HL-60/S4 treated with phorbol 12-myristate 13-acetate at 8.2 ng/mL for 4 days and 3 days (cell line): ENCODE data around the gene VPS54.

Experiments
- in situ Hi-C: fragments of 300-500 bp; cut with MboI; formaldehyde crosslinking; loops from 2 replicates; pipeline ENCODE4 v1.15.0; 2022; ENCODE audit warnings: low sequenced_read_pairs

VPS54 gene

DNA sequence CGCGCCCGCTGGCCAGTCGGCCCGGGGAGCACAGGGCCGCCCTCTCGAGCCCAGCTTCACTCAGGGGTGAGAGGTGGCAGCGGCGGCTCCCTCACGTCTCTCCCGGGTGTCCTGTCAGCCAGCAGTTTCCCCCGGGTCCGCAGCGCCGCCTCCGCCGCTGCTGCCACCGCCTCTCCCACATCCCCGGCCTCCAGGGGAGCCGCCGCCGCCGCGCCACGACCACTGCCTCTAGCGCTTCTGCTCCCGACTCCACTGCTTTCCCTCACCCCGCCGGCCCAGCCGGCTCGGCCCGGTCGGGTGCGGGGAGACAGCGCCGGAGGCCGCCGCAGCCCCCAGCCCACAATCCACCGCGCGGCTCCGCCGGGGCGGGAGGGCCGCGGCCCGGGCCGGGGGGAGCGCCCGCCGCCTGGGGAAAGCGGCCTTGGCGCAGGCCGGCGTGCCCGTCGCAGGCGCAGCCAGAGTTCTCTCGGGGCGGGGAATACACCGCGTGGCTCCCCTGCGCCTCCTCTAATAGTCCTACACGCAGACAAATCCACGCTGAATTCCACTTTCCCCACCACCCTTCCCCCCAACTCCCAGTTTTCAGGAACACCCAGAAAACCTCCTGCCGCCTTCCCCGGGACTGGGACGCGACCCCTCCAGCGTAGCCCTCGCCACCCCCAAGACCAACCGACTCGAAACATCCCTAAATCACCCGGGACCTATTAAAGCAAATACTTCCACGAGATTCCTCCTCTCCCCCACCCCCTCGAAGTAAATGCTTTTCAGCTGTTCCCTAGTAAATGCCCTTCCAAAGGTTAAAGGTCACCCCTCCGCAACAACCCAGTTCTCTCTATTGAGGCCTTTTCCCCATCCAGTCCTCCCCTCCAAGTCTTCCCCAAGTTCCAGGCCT, at the start of gene VPS54:
TSS of gene VPS54 (minus strand) at position 346 of the 892 bp plus-strand sequence. CDS start 35,429 bp downstream, outside the sequence.
- in situ Hi-C loops, result no loop called here

GRCh38 chr2:64067326-64067725, 48.1 kb upstream of the VPS54 start:
- in situ Hi-C loops, result loop anchor here (25.0 kb wide), 2 partner anchors 420 to 820 kb away; no protein-coding TSS in a partner anchor

DNA sequence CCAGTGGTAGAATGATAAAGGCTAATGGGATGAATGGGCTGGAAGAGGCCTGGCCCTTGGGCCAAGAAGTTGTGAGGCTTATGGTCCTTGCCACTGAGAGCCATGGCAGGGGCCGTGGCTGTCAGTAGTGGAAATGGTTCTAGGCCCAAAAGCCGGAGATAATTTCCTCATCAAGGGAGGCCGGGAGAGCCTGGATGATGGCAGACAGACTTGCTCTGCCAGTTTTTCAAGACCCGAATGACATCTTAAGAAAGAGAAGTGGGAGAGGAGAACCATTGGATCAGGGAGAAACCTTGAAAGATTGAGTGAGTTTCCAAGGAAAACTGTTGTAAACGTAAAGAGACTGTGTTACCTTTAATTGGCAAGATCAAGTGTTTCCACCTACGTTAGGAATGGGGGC, 46.3 kb upstream of the VPS54 start:
- in situ Hi-C loops, result loop anchor here (25.0 kb wide), 2 partner anchors 422 to 822 kb away; no protein-coding TSS in a partner anchor

DNA sequence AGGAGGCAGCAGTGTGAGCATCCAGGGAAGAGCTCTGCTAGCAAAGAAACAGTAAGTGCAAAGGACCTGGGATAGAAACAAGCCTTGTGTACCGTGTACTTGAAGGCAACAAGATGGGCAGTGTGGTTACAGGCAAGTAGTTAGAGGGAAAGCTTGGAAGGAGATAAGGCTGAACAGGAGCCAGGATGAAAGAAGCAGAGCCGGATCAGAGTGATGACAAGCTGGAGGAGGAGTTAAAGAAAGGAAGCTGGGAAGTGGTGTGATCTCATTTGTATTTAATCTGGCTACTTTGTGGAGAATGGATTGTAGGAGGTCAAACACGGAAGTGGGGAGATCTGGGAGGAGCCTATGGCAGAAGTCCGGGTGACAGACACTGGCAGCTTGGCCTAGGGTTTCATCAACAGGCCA, 44.7 kb upstream of the VPS54 start:
- in situ Hi-C loops, result loop anchor here (25.0 kb wide), 2 partner anchors 423 to 823 kb away; no protein-coding TSS in a partner anchor

DNA sequence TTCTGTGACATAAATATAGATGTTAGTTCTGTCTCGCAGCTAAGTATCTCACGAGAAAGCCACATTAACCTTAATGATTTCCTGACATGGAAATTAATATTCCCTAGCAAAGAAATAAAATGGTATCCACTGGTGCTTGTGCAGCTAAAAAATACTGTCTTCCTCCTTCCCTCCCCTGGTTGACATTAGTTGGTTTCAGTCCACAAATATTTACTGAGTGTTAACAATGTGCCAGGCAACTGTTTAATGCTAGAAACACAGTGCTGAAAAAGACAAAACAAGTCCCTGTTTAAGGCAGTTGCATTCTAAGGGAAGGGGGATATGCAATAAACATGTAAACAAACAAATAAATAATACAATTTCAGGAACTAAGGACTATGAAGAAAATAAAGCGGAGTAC, 44.2 kb upstream of the VPS54 start:
- in situ Hi-C loops, result loop anchor here (25.0 kb wide), 2 partner anchors 424 to 824 kb away; no protein-coding TSS in a partner anchor

DNA sequence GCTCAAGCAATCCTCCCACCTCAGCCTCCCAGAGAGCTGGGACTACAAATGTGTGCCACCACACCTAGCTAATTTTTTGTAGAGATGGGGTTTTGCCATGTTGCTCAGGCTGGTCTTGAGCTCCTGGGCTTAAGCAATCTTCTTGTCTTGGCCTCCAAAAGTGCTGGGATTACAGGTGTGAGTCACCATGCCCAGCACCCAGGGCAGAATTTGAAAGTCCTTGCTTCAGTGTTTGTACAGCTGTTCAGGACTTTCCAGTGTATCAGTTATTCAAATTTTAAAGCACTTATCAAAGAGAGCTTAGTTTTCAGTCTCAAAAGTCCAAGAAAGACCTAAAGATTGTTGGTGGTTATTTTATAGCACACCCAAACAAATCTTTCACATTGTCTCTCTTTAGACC, 43.6 kb upstream of the VPS54 start:
- in situ Hi-C loops, result loop anchor here (25.0 kb wide), 2 partner anchors 424 to 824 kb away; no protein-coding TSS in a partner anchor

DNA sequence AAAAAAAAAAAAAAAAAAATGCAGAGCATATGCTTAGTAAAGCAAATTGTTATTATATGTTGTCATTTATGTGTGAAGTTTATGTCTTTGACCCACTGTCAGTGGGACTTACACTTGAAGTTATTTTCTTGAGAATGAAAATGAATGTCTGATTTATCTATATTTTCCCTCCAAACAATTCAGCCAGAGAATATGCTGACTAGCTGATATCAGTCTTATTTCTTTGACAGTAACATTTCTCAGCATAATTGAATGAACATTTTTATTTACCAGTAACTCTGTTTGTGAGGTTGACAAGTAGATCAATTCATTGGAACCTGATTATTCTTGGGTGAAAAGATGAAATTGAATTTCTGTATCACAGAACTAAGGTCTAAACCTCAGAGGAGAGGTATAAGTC, 40.0 kb upstream of the VPS54 start:
- in situ Hi-C loops, result loop anchor here (25.0 kb wide), 2 partner anchors 428 to 828 kb away; no protein-coding TSS in a partner anchor

GRCh38 chr2:64056021-64056420, 36.8 kb upstream of the VPS54 start:
- in situ Hi-C loops, result loop anchor here (25.0 kb wide), 2 partner anchors 431 to 831 kb away; no protein-coding TSS in a partner anchor

- in situ Hi-C loops, result loop anchor here (25.0 kb wide), 2 partner anchors 433 to 833 kb away; no protein-coding TSS in a partner anchor
Observed at GRCh38 chr2:64054161-64054915, 35.1 kb upstream of the VPS54 start.

GRCh38 chr2:64052463-64053241, 33.4 kb upstream of the VPS54 start:
- in situ Hi-C loops, result loop anchor here (25.0 kb wide), 2 partner anchors 435 to 835 kb away; no protein-coding TSS in a partner anchor

- in situ Hi-C loops, result loop anchor here (10.0 to 25.0 kb wide), 3 partner anchors 275 to 838 kb away; no protein-coding TSS in a partner anchor
Observed at GRCh38 chr2:64049633-64050220, 30.5 kb upstream of the VPS54 start.

GRCh38 chr2:64045938-64046337, 26.7 kb upstream of the VPS54 start:
- in situ Hi-C loops, result loop anchor here (10.0 kb wide), 1 partner anchor 279 kb away; no protein-coding TSS in a partner anchor

DNA sequence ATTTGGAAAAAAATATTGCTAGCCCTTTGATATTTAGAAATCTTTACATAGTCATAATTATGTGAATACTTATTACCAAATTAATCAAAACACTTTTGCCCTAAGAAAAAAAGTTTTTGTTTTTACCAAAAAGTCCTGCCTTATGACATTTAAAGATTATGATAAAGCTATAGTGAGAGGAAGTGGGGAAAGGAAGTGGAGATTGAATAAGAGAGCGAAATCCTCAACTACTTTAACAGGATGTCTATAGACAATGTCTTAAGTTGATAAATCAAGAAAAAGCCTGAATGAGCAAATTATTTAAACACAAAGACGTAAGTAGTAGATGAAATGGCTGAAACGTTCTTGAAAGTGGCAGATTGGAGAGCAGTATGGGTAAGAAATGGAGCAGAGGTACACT, 20.9 kb upstream of the VPS54 start:
- in situ Hi-C loops, result loop anchor here (10.0 kb wide), 1 partner anchor 285 kb away; no protein-coding TSS in a partner anchor

DNA sequence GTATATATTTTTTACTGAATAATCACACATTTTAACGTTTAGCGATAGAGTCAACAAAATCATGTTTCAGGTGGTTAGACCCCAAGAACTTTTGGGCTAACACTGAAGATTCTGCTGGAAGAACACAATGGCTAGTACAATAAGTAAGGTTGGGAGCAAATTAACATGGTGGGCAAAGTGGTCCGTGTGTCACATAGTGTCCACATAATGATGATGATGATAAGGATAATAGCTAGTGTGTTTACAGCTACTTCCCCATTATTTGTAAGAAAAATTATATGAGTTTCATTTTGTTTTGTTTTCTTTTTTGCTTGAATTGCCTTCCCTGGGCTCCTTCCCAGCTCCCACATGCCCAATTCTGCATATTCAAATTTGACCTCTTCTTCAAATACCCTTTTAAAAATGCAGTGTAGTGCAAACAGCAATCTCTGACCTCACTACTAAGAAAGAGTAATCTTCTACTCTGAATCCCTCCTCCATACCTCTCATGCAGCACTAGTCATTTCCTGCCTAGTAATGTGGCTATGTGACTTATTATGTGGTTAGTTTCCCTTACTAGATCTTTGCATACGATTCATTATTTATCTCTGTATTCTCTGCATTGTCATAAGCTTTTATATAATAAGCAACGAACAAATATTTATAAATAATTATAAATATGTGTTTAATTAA, 16.9 kb upstream of the VPS54 start:
- in situ Hi-C loops, result no loop called here

- in situ Hi-C loops, result no loop called here
Observed at GRCh38 chr2:64035072-64035942, 16.1 kb upstream of the VPS54 start.

- in situ Hi-C loops, result no loop called here
Observed at GRCh38 chr2:64029116-64029665, 10.0 kb upstream of the VPS54 start.

- in situ Hi-C loops, result no loop called here
Observed at GRCh38 chr2:64025741-64026140, 6.5 kb upstream of the VPS54 start.
